GM18520 (cell line): ENCODE results near the gene PLXNA4.

Source experiments
- ATAC-seq: cut with Tn5 transposase; IDR thresholded peaks from one replicate; pipeline ENCODE4 v1.9.1; 2021; ENCODE audit not compliant: unreplicated experiment

PLXNA4 gene

GRCh38 chr7:132077971-132078685, 498.1 kb downstream of the PLXNA4 start:
- no peak for ATAC-seq

DNA sequence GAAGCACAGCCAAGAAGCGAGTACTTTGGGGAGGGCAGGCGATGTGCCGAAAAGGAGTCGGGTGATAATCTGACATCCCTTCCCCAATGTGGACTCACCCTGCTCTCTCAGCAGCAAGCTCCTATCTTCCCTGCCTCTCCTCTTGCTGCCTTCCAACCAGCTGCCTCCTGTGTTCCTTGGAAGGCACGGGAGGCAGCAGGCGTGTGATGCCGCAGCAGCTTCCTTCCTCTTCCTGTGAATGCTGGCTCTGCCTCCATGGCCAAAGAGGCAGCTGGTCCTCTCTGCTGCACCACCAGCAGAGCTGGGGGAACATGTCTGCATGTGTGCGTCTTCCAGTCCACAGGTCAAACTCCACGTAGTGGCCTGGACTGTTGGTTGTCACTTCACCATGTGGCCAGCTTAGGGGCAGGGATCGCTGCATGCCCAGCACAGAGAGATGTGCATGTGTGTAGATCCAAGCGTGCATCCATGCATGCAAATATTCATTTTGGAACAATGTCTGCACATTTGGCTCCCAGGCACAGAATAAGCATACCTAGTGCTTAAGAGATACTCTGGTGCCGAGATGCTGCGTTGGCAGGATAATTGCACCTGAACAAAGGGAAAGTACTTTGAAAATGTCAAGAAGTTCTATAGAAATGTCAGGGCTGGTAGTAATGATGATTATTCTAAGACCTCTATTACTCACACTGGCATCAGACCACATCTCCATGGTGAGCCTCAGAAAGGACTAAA, 499.8 kb downstream of the PLXNA4 start:
- ATAC-seq: no peak

DNA sequence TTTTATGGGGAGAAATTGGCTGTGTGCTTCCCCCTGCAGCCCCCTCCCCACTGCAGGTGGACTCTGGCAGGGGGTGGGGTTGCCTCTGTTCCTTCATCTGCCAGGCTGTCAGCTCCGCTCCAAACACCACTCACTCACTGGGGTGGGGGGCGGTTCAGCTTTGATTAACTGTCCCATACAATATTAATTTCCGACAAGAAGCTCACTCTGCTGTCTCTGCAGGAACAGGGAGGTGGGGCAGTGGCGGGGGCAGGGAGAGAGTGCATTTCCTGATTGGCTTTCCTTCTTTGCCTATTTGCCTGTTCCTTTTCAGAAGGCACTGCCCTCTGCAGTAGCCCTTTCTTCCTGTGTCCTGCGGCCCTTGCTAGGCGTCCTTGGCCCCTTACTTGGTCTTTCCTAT, 500.8 kb downstream of the PLXNA4 start:
- no peak for ATAC-seq

GRCh38 chr7:132073920-132074589, 502.2 kb downstream of the PLXNA4 start:
- ATAC-seq: no peak
